ENCODE results near the gene RPRML.
A peak's percentile ranks its signal among the peaks of the same experiment; 100 is the strongest.
"Not testable (repeated sequence)": the region's sequence is repeated elsewhere in the genome, so short reads cannot be mapped to it uniquely, and the experiment has no call there.

The RPRML gene

GRCh38 chr17:46989637-46990431 is 10.8 kb upstream of the RPRML start:
- Histone ChIP-seq H3K9ac (ENCODE audit: low read length) (no peak overlapping the region), H3K4me1 (ENCODE audit: control insufficient read depth, insufficient read depth, low read length) (no peaks in the 10 kb centered on the region), H3K36me3 (ENCODE audit: control insufficient read depth, insufficient read depth, low read length, severe bottlenecking) (no peaks in the 10 kb centered on the region), H3K9me3 (ENCODE audit: control insufficient read depth, low read length) (no peaks in the 10 kb centered on the region), H3K27me3 (replicated peaks; ENCODE audit: control insufficient read depth, insufficient read depth, low read length) (no peaks in the 10 kb centered on the region), H3K4me3 (ENCODE audit: low read length) (no peak overlapping the region)
- DNase-seq (ENCODE audit: low read depth), result no peak

DNA sequence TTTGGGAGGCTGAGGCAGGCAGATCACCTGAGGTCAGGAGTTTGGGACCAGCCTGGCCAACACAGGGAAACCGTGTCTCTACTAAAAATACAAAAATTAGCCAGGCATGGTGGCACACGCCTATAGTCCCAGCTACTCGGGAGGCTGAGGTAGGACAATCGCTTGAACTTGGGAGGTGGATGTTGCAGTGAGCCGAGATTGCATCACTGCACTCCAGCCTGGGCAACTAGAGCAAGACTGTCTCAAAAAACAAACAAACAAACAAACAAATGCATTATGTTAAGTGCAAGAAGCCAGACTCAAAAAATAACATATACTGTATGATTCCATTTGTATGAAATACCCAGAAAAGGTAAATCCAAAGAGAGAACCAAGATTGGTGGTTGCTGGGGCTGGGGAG is 8.9 kb upstream of the RPRML start:
- H3K9me3 ChIP-seq (ENCODE audit: control insufficient read depth, low read length); H3K9ac ChIP-seq (ENCODE audit: low read length); H3K36me3 ChIP-seq (ENCODE audit: control insufficient read depth, insufficient read depth, low read length, severe bottlenecking); H3K27me3 ChIP-seq (replicated peaks; ENCODE audit: control insufficient read depth, insufficient read depth, low read length); H3K4me3 ChIP-seq (ENCODE audit: low read length); DNase-seq (ENCODE audit: low read depth); H3K4me1 ChIP-seq (ENCODE audit: control insufficient read depth, insufficient read depth, low read length): not testable (repeated sequence)

DNA sequence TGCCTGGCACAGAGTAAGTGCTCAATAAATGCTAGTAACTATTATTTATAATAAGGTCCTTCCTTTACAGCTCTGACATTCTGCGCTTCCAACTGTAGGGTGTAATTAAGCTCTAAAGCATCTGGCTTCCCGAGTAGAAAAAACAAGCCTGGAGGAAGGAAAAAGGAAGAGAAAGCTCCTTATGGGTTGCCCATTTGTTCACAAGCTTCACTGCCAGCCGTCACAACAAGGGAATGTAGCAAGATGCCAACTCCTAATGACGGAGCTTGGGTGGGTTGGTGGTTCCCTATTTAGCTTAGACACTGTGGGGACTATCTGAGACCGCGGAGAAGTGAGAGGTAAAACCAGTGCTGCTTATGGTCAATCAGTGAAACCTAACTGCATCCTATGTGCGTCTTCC is 7.3 kb upstream of the RPRML start:
- Histone ChIP-seq H3K9me3 (ENCODE audit: control insufficient read depth, low read length) (no peaks in the 10 kb centered on the region), H3K36me3 (ENCODE audit: control insufficient read depth, insufficient read depth, low read length, severe bottlenecking) (no peaks in the 10 kb centered on the region), H3K4me1 (ENCODE audit: control insufficient read depth, insufficient read depth, low read length) (no peaks in the 10 kb centered on the region), H3K4me3 (ENCODE audit: low read length) (no peak overlapping the region), H3K9ac (ENCODE audit: low read length) (no peak overlapping the region), H3K27me3 (replicated peaks; ENCODE audit: control insufficient read depth, insufficient read depth, low read length) (peaks cover 1% of the 10 kb centered on the region)
- no peak for DNase-seq (ENCODE audit: low read depth)

GRCh38 chr17:46984892-46985291 is 5.8 kb upstream of the RPRML start:
- Histone ChIP-seq H3K36me3 (ENCODE audit: control insufficient read depth, insufficient read depth, low read length, severe bottlenecking) (no peaks in the 10 kb centered on the region), H3K27me3 (replicated peaks; ENCODE audit: control insufficient read depth, insufficient read depth, low read length) (peaks cover 10% of the 10 kb centered on the region), H3K4me3 (ENCODE audit: low read length) (no peak overlapping the region), H3K9ac (ENCODE audit: low read length) (no peak overlapping the region), H3K9me3 (ENCODE audit: control insufficient read depth, low read length) (no peaks in the 10 kb centered on the region), H3K4me1 (ENCODE audit: control insufficient read depth, insufficient read depth, low read length) (no peaks in the 10 kb centered on the region)
- no peak for DNase-seq (ENCODE audit: low read depth)

GRCh38 chr17:46984341-46984740 is 5.3 kb upstream of the RPRML start:
- peaks cover 2% of the 10 kb centered on the region for H3K4me1 ChIP-seq (ENCODE audit: control insufficient read depth, insufficient read depth, low read length)
- H3K27me3 ChIP-seq (replicated peaks; ENCODE audit: control insufficient read depth, insufficient read depth, low read length), result peaks cover 10% of the 10 kb centered on the region
- H3K4me3 ChIP-seq (ENCODE audit: low read length), result no peak overlapping the region
- H3K36me3 ChIP-seq (ENCODE audit: control insufficient read depth, insufficient read depth, low read length, severe bottlenecking), result no peaks in the 10 kb centered on the region
- H3K9me3 ChIP-seq (ENCODE audit: control insufficient read depth, low read length), result no peaks in the 10 kb centered on the region
- no peak overlapping the region for H3K9ac ChIP-seq (ENCODE audit: low read length)
- no peak for DNase-seq (ENCODE audit: low read depth)

GRCh38 chr17:46983782-46984181 is 4.7 kb upstream of the RPRML start:
- DNase-seq (ENCODE audit: low read depth), result no peak
- peaks cover 5% of the 10 kb centered on the region for H3K4me1 ChIP-seq (ENCODE audit: control insufficient read depth, insufficient read depth, low read length)
- H3K4me3 ChIP-seq (ENCODE audit: low read length), result no peak overlapping the region
- H3K9ac ChIP-seq (ENCODE audit: low read length), result no peak overlapping the region
- peaks cover 10% of the 10 kb centered on the region for H3K27me3 ChIP-seq (replicated peaks; ENCODE audit: control insufficient read depth, insufficient read depth, low read length)
- H3K36me3 ChIP-seq (ENCODE audit: control insufficient read depth, insufficient read depth, low read length, severe bottlenecking), result no peaks in the 10 kb centered on the region
- H3K9me3 ChIP-seq (ENCODE audit: control insufficient read depth, low read length), result no peaks in the 10 kb centered on the region

DNA sequence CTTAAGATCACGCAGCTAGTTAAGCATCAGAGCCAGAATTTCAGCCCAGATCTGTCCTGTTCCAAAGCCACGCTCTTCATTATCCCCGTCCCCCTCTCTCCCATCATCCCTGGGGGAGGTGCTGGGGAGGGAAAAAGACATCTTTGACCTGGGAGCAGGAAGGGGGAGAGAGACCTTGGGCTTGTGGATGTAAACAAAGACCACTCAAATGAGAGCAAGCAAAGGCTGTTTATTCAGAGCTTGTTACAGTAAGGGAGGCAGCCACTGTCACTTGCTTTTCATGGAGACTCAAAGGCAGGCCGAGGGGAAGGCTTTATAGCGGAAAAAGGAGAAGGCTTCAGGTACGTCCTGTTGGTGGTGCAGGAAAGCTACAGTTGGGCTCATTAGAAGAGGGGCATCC is 3.5 kb upstream of the RPRML start:
- Histone ChIP-seq H3K27me3 (replicated peaks; ENCODE audit: control insufficient read depth, insufficient read depth, low read length) (peaks cover 22% of the 10 kb centered on the region), H3K4me3 (ENCODE audit: low read length) (no peak overlapping the region), H3K9ac (ENCODE audit: low read length) (no peak overlapping the region), H3K36me3 (ENCODE audit: control insufficient read depth, insufficient read depth, low read length, severe bottlenecking) (no peaks in the 10 kb centered on the region), H3K4me1 (ENCODE audit: control insufficient read depth, insufficient read depth, low read length) (peaks cover 9% of the 10 kb centered on the region), H3K9me3 (ENCODE audit: control insufficient read depth, low read length) (no peaks in the 10 kb centered on the region)
- DNase-seq (ENCODE audit: low read depth), result no peak

DNA sequence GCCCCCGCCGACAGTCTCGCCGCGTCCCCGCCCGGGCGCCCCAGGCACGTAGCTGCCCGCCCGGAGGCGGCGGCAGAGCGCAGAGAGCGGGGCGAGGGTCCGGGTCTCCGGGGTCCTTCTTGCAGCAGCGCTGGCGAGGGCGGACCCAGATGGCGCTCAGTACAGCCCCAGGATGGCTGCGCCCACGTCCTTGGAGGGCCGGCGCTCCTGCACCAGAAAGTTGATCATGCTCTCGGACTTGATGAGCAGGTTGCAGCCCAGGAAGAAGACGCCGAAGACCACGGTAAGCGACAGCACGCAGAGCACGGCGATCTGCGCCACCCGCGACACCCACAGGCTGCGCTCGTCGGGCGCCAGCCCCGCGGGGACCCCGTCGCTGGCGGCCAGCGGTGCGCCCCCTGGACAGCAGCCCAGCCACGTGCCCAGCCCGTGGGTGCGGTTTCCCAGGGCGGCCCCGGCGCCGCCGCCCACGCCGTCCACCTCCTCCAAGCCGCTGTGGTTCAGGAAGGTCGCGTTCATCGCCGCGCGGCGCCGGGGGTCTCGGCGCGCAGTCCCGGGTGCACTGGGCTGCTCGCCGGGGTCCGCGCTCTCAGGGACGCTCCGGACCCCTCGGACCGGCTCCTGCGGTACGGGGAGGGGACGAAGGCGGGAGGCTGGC is 435 bp downstream of the RPRML start:
- Histone ChIP-seq H3K9ac (ENCODE audit: low read length) (no peak overlapping the region), H3K4me3 (ENCODE audit: low read length) (peak overlapping the region; percentile 72), H3K4me1 (ENCODE audit: control insufficient read depth, insufficient read depth, low read length) (peaks cover 9% of the 10 kb centered on the region), H3K36me3 (ENCODE audit: control insufficient read depth, insufficient read depth, low read length, severe bottlenecking) (no peaks in the 10 kb centered on the region), H3K9me3 (ENCODE audit: control insufficient read depth, low read length) (no peaks in the 10 kb centered on the region), H3K27me3 (replicated peaks; ENCODE audit: control insufficient read depth, insufficient read depth, low read length) (peaks cover 43% of the 10 kb centered on the region)
- peak; percentile 30 for DNase-seq (ENCODE audit: low read depth)

DNA sequence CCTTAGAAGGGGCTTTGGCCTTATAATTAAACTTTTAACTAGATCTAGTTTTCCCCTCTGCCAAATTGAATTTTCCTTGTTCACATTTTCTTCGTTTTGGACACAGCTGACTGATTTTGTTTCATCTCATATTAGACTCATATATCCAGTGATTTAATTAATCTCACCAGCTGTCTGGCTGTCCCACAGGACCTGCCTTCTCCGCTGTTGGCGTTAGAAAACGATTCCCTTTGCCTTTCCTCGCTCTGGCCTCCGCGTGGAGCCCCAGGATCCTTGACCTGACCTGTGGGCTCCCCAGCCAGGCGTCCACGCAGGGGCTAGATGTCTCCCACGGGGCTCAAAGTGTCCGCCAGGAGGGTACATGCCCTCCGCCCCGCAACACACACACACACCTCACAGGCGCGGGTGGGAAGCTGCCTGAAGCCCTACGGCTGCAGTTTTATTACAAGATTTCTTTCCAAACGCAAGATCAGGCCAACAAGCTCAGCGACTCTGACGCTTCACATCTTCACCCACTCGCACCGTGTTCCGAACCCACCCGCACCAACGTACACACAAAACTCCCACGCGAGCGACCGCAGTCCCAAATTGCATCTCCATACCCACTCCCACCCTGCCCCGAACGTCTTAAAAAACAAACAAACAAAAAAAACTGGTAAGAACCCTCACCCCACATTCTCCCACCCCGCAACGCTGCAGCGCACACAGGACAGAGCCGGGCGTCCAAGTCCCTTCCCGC is 1.1 kb downstream of the RPRML start:
- Histone ChIP-seq H3K4me1 (ENCODE audit: control insufficient read depth, insufficient read depth, low read length) (peaks cover 9% of the 10 kb centered on the region), H3K36me3 (ENCODE audit: control insufficient read depth, insufficient read depth, low read length, severe bottlenecking) (no peaks in the 10 kb centered on the region), H3K9me3 (ENCODE audit: control insufficient read depth, low read length) (no peaks in the 10 kb centered on the region), H3K9ac (ENCODE audit: low read length) (no peak overlapping the region), H3K27me3 (replicated peaks; ENCODE audit: control insufficient read depth, insufficient read depth, low read length) (peaks cover 48% of the 10 kb centered on the region), H3K4me3 (ENCODE audit: low read length) (peak overlapping the region; percentile 72)
- no peak for DNase-seq (ENCODE audit: low read depth)

DNA sequence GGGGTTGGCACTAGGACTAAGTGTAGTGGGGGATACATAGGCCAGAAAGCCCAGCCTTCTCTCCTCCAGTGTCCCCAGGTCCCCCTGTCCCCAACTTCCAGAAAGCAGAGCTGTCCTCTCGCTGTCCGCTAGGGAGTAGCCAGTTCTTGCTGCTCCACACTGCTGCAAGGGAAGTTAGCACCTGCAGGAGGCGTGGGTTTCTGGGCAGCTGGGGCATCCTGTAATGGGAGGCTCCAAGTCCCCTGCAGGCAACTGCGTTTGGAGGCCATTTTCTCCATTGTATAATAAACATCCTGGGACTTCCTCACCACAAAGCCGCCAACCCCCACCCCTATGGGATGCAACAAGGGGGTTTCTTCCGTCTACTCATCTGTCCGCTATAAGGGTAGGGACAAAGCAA is 1.7 kb downstream of the RPRML start:
- Histone ChIP-seq H3K9me3 (ENCODE audit: control insufficient read depth, low read length) (no peaks in the 10 kb centered on the region), H3K9ac (ENCODE audit: low read length) (no peak overlapping the region), H3K27me3 (replicated peaks; ENCODE audit: control insufficient read depth, insufficient read depth, low read length) (peaks cover 53% of the 10 kb centered on the region), H3K4me3 (ENCODE audit: low read length) (no peak overlapping the region), H3K4me1 (ENCODE audit: control insufficient read depth, insufficient read depth, low read length) (peaks cover 9% of the 10 kb centered on the region), H3K36me3 (ENCODE audit: control insufficient read depth, insufficient read depth, low read length, severe bottlenecking) (no peaks in the 10 kb centered on the region)
- DNase-seq (ENCODE audit: low read depth), result peak; percentile 34

DNA sequence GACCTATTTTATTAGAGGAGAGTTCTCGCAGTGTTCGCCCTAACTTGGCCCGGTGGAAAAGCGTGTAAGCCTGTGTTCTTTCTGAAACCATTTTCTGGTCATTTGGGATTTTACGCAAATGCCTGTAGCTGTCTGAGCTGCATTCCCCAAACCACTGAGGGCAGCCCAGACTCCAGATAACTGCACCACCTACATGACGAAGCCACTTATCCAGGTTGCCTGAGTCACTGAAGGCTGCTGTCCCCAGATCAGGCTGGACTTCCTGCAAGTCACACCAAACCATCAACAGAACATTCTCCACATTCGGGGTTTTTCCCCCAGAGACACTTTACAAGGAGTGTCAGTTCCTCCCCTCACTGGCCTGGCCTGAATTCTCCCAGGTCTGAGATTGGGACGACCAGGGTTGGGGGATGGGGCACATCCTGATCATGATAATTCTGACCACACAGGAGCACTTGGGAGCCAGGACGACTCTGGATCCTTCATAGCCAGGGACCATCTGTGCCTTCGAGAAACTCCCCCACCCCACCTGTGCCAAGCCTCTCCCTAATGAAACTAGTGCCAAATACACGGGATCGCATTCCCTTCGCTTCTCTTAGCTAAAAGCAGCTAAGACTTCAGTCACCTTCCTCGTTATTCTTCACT is 2.3 kb downstream of the RPRML start:
- no peak for DNase-seq (ENCODE audit: low read depth)
- Histone ChIP-seq H3K4me3 (ENCODE audit: low read length) (no peak overlapping the region), H3K4me1 (ENCODE audit: control insufficient read depth, insufficient read depth, low read length) (peaks cover 9% of the 10 kb centered on the region), H3K9me3 (ENCODE audit: control insufficient read depth, low read length) (no peaks in the 10 kb centered on the region), H3K27me3 (replicated peaks; ENCODE audit: control insufficient read depth, insufficient read depth, low read length) (peaks cover 57% of the 10 kb centered on the region), H3K9ac (ENCODE audit: low read length) (no peak overlapping the region), H3K36me3 (ENCODE audit: control insufficient read depth, insufficient read depth, low read length, severe bottlenecking) (no peaks in the 10 kb centered on the region)

Measured in adipocyte (in vitro differentiated cells).